Measurements from ENCODE around the gene EIF2AK2.

EIF2AK2 gene

GRCh38 chr2:37102588-37102987 lies 54.2 kb downstream of the EIF2AK2 start:
- Histone ChIP-seq H4K91ac (ENCODE audit: low read length) (no peak overlapping the region), H4K8ac (ENCODE audit: low read length) (no peak overlapping the region), H2BK12ac (ENCODE audit: low read length in 2 of 2) (no peak overlapping the region), H3K4me3 (ENCODE audit: insufficient read depth in 1 of 2, low read depth in 1 of 2, low read length in 2 of 2) (no peak overlapping the region), H3K27me3 (ENCODE audit: control insufficient read depth in 1 of 2, insufficient read depth in 1 of 2, low read length in 2 of 2) (no peaks in the 10 kb centered on the region), H3K23ac (ENCODE audit: low read length in 2 of 2) (no peak overlapping the region), H3K14ac (ENCODE audit: low read length in 2 of 2) (no peak overlapping the region), H2BK120ac (ENCODE audit: low read depth, low read length) (no peak overlapping the region), H3K27ac (ENCODE audit: low read length, poor library complexity, severe bottlenecking) (no peak overlapping the region), H3K36me3 (ENCODE audit: control insufficient read depth in 1 of 2, insufficient read depth in 2 of 2, low read depth in 1 of 2, low read length in 2 of 2) (peaks cover 5 to 85% of the 10 kb centered on the region in 2 experiments), H3K79me1 (replicated peaks; ENCODE audit: low read length, poor library complexity, severe bottlenecking) (peaks cover 1% of the 10 kb centered on the region), H3K18ac (ENCODE audit: low read depth in 1 of 2, low read length in 2 of 2) (no peak overlapping the region), H3K9ac (ENCODE audit: low read length) (no peak overlapping the region), H3K4me1 (ENCODE audit: control insufficient read depth, insufficient read depth, low read depth, low read length) (peaks cover 4% of the 10 kb centered on the region), H2AK5ac (ENCODE audit: low read length, severe bottlenecking) (no peak overlapping the region), H3K9me3 (ENCODE audit: control insufficient read depth, low read length) (no peaks in the 10 kb centered on the region), H2BK5ac (ENCODE audit: low read depth, low read length, poor library complexity, severe bottlenecking) (no peak overlapping the region), H2BK15ac (ENCODE audit: low read depth, poor library complexity, severe bottlenecking) (no peak overlapping the region), H2AFZ (ENCODE audit: low read depth, low read length) (no peak overlapping the region), H3K4me2 (ENCODE audit: low read length, poor library complexity, severe bottlenecking) (no peak overlapping the region), H3K4ac (ENCODE audit: low read depth in 1 of 2, low read length in 2 of 2) (no peak overlapping the region)
- DNase-seq: no peak
- 97% methylated on average over 3 of the region's 3 CpGs for WGBS

GRCh38 chr2:37100054-37100453 lies 56.7 kb downstream of the EIF2AK2 start:
- Histone ChIP-seq H2BK5ac (ENCODE audit: low read depth, low read length, poor library complexity, severe bottlenecking) (no peak overlapping the region), H3K9me3 (ENCODE audit: control insufficient read depth, low read length) (no peaks in the 10 kb centered on the region), H3K4ac (ENCODE audit: low read depth in 1 of 2, low read length in 2 of 2) (no peak overlapping the region), H3K79me1 (replicated peaks; ENCODE audit: low read length, poor library complexity, severe bottlenecking) (peaks cover 1% of the 10 kb centered on the region), H3K4me3 (ENCODE audit: insufficient read depth in 1 of 2, low read depth in 1 of 2, low read length in 2 of 2) (no peak overlapping the region), H2BK120ac (ENCODE audit: low read depth, low read length) (no peak overlapping the region), H2BK15ac (ENCODE audit: low read depth, poor library complexity, severe bottlenecking) (no peak overlapping the region), H3K9ac (ENCODE audit: low read length) (no peak overlapping the region), H2BK12ac (ENCODE audit: low read length in 2 of 2) (no peak overlapping the region), H4K8ac (ENCODE audit: low read length) (no peak overlapping the region), H3K36me3 (ENCODE audit: control insufficient read depth in 1 of 2, insufficient read depth in 2 of 2, low read depth in 1 of 2, low read length in 2 of 2) (peaks cover 5 to 84% of the 10 kb centered on the region in 2 experiments), H4K91ac (ENCODE audit: low read length) (no peak overlapping the region), H3K23ac (ENCODE audit: low read length in 2 of 2) (no peak overlapping the region), H2AFZ (ENCODE audit: low read depth, low read length) (no peak overlapping the region), H3K27me3 (ENCODE audit: control insufficient read depth in 1 of 2, insufficient read depth in 1 of 2, low read length in 2 of 2) (no peaks in the 10 kb centered on the region), H3K27ac (ENCODE audit: low read length, poor library complexity, severe bottlenecking) (no peak overlapping the region), H3K14ac (ENCODE audit: low read length in 2 of 2) (no peak overlapping the region), H2AK5ac (ENCODE audit: low read length, severe bottlenecking) (no peak overlapping the region), H3K4me2 (ENCODE audit: low read length, poor library complexity, severe bottlenecking) (no peak overlapping the region), H3K4me1 (ENCODE audit: control insufficient read depth, insufficient read depth, low read depth, low read length) (peaks cover 4% of the 10 kb centered on the region), H3K18ac (ENCODE audit: low read depth in 1 of 2, low read length in 2 of 2) (no peak overlapping the region)
- DNase-seq: no peak
- 59% methylated on average over 1 of the region's 1 CpG for WGBS

DNA sequence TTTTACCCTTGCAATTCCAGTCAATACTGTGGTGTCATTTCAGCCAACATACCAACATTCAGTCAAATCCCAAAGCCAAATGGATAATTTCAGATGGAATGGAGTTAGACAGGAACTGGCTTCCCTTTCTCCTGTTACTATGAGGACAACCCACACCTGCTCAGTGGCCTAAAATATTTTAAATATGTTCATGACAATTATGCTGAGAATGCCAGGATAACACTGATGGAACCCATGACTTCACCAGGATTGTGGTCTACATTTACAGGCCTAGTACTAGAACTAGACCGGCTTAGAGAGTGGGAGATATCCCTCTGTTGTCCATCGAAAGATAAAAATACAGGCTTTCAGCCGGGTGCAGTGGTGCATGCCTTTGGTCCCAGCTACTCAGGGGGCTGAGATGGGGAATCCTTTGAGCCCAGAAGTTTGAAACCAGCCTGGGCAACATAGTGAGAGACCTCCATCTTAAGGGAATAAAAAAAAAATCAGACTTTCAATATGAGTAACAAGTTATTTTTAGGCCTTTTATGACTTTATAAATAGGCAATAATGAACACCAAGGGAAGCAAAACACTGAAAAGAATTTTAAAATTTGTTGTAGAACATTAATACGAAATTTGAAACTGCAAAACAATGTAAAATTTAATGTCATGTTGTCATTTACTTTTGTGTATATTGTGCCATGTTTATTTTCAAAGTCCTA lies 58.2 kb downstream of the EIF2AK2 start:
- H4K8ac ChIP-seq (ENCODE audit: low read length): no peak overlapping the region
- H3K27ac ChIP-seq (ENCODE audit: low read length, poor library complexity, severe bottlenecking): no peak overlapping the region

GRCh38 chr2:37096568-37096967 lies 60.2 kb downstream of the EIF2AK2 start:
- no peak overlapping the region for H3K9ac ChIP-seq (ENCODE audit: low read length)
- no peak overlapping the region for H2BK5ac ChIP-seq (ENCODE audit: low read depth, low read length, poor library complexity, severe bottlenecking)
- H3K4ac ChIP-seq (ENCODE audit: low read depth in 1 of 2, low read length in 2 of 2): no peak overlapping the region
- H3K14ac ChIP-seq (ENCODE audit: low read length in 2 of 2): no peak overlapping the region
- H2BK120ac ChIP-seq (ENCODE audit: low read depth, low read length): no peak overlapping the region
- no peaks in the 10 kb centered on the region for H3K4me1 ChIP-seq (ENCODE audit: control insufficient read depth, insufficient read depth, low read depth, low read length)
- no peak overlapping the region for H4K8ac ChIP-seq (ENCODE audit: low read length)
- no peak overlapping the region for H3K23ac ChIP-seq (ENCODE audit: low read length in 2 of 2)
- H3K36me3 ChIP-seq (ENCODE audit: control insufficient read depth in 1 of 2, insufficient read depth in 2 of 2, low read depth in 1 of 2, low read length in 2 of 2): peaks cover 12 to 93% of the 10 kb centered on the region in 2 experiments
- DNase-seq: no peak
- no peak overlapping the region for H3K4me2 ChIP-seq (ENCODE audit: low read length, poor library complexity, severe bottlenecking)
- H2AFZ ChIP-seq (ENCODE audit: low read depth, low read length): no peak overlapping the region
- no peak overlapping the region for H4K91ac ChIP-seq (ENCODE audit: low read length)
- H2AK5ac ChIP-seq (ENCODE audit: low read length, severe bottlenecking): no peak overlapping the region
- peaks cover 3% of the 10 kb centered on the region for H3K79me1 ChIP-seq (replicated peaks; ENCODE audit: low read length, poor library complexity, severe bottlenecking)
- H3K27ac ChIP-seq (ENCODE audit: low read length, poor library complexity, severe bottlenecking): no peak overlapping the region
- no peaks in the 10 kb centered on the region for H3K9me3 ChIP-seq (ENCODE audit: control insufficient read depth, low read length)
- no peak overlapping the region for H3K4me3 ChIP-seq (ENCODE audit: insufficient read depth in 1 of 2, low read depth in 1 of 2, low read length in 2 of 2)
- no peaks in the 10 kb centered on the region for H3K27me3 ChIP-seq (ENCODE audit: control insufficient read depth in 1 of 2, insufficient read depth in 1 of 2, low read length in 2 of 2)
- H3K18ac ChIP-seq (ENCODE audit: low read depth in 1 of 2, low read length in 2 of 2): no peak overlapping the region
- no peak overlapping the region for H2BK12ac ChIP-seq (ENCODE audit: low read length in 2 of 2)
- 95% methylated on average over 1 of the region's 1 CpG for WGBS
- H2BK15ac ChIP-seq (ENCODE audit: low read depth, poor library complexity, severe bottlenecking): no peak overlapping the region

More for the DNA sequence above, 58.2 kb downstream of the EIF2AK2 start:
- H2AK5ac ChIP-seq (ENCODE audit: low read length, severe bottlenecking): no peak overlapping the region
- no peak overlapping the region for H3K9ac ChIP-seq (ENCODE audit: low read length)
- no peak for DNase-seq
- no peak overlapping the region for H3K14ac ChIP-seq (ENCODE audit: low read length in 2 of 2)
- no peak overlapping the region for H2BK15ac ChIP-seq (ENCODE audit: low read depth, poor library complexity, severe bottlenecking)
- H2AFZ ChIP-seq (ENCODE audit: low read depth, low read length): no peak overlapping the region
- no peak overlapping the region for H3K4me2 ChIP-seq (ENCODE audit: low read length, poor library complexity, severe bottlenecking)
- peaks cover 7 to 94% of the 10 kb centered on the region in 2 experiments for H3K36me3 ChIP-seq (ENCODE audit: control insufficient read depth in 1 of 2, insufficient read depth in 2 of 2, low read depth in 1 of 2, low read length in 2 of 2)
- H3K9me3 ChIP-seq (ENCODE audit: control insufficient read depth, low read length): no peaks in the 10 kb centered on the region
- WGBS: 97% methylated on average over 3 of the region's 4 CpGs
- H3K79me1 ChIP-seq (replicated peaks; ENCODE audit: low read length, poor library complexity, severe bottlenecking): peaks cover 3% of the 10 kb centered on the region
- no peak overlapping the region for H3K23ac ChIP-seq (ENCODE audit: low read length in 2 of 2)
- no peak overlapping the region for H2BK5ac ChIP-seq (ENCODE audit: low read depth, low read length, poor library complexity, severe bottlenecking)
- no peak overlapping the region for H3K4me3 ChIP-seq (ENCODE audit: insufficient read depth in 1 of 2, low read depth in 1 of 2, low read length in 2 of 2)
- no peak overlapping the region for H3K4ac ChIP-seq (ENCODE audit: low read depth in 1 of 2, low read length in 2 of 2)
- H2BK120ac ChIP-seq (ENCODE audit: low read depth, low read length): no peak overlapping the region
- H4K91ac ChIP-seq (ENCODE audit: low read length): no peak overlapping the region
- no peaks in the 10 kb centered on the region for H3K27me3 ChIP-seq (ENCODE audit: control insufficient read depth in 1 of 2, insufficient read depth in 1 of 2, low read length in 2 of 2)
- H2BK12ac ChIP-seq (ENCODE audit: low read length in 2 of 2): no peak overlapping the region
- no peaks in the 10 kb centered on the region for H3K4me1 ChIP-seq (ENCODE audit: control insufficient read depth, insufficient read depth, low read depth, low read length)
- H3K18ac ChIP-seq (ENCODE audit: low read depth in 1 of 2, low read length in 2 of 2): no peak overlapping the region

All from mesenchymal stem cell (in vitro differentiated cells and primary cell).